Panc1 (cell line): ENCODE data around the gene LZTS2.

ENCODE experiments used
- CTCF ChIP-seq: fragments of 450-650 bp; IDR thresholded peaks from 2 replicates; pipeline ENCODE4 v1.5.1; 2017; ENCODE audit warnings: mild to moderate bottlenecking
- POLR2AphosphoS5 ChIP-seq: IDR thresholded peaks from 2 replicates; pipeline ENCODE4 v1.6.1; 2012; ENCODE audit warnings: mild to moderate bottlenecking, low read depth, low read length, moderate library complexity
- REST ChIP-seq, 2 experiments: IDR thresholded peaks; 2 replicates each; pipeline ENCODE4 v1.6.1; 2011 to 2012; ENCODE audit warnings: low read depth in 2 of 2, control low read depth in 1 of 2, low read length in 1 of 2, mild to moderate bottlenecking in 1 of 2, moderate library complexity in 1 of 2; ENCODE audit not compliant: insufficient read depth in 1 of 2
- SIN3A ChIP-seq: IDR thresholded peaks from 2 replicates; pipeline ENCODE4 v1.6.1; 2012; ENCODE audit warnings: low read depth, mild to moderate bottlenecking, low read length, moderate library complexity, borderline replicate concordance; ENCODE audit not compliant: insufficient read depth
- TCF7L2 ChIP-seq: IDR thresholded peaks from 2 replicates; pipeline ENCODE4 v1.6.1; 2011; ENCODE audit warnings: mild to moderate bottlenecking, low read depth, low read length, inconsistent platforms

- TF ChIP-seq CTCF: no peak
- TF ChIP-seq POLR2AphosphoS5: no peak
- TF ChIP-seq REST (IDR thresholded peaks at IDR 0.05; ENCODE audit: insufficient read depth in 1 of 2, low read depth in 2 of 2, low read length in 1 of 2): no peak
- no peak for TF ChIP-seq TCF7L2
- no peak for TF ChIP-seq SIN3A
These were observed 21.6 kb downstream of the LZTS2 start for GRCh38 chr10:101021239-101021638.
